ENCODE data around the gene SLC35G3. TPM values are rescaled to one million over a fixed set of nuclear protein-coding genes. Genes with fewer than 3 reads are reported as not detected.

Gene SLC35G3
- total and polyA plus RNA-seq, 4 donors = 0.04 TPM; not detected in 3

- Histone ChIP-seq H3K9ac (ENCODE audit: insufficient read depth in 1 of 2, low read length in 2 of 2) (no peak overlapping the region), H3K4me3 (no peak overlapping the region), H3K9me3 (ENCODE audit: control insufficient read depth in 4 of 4, insufficient read depth in 3 of 4, low read length in 3 of 4) (peaks cover 0 to 5% (median 0%) of the 10 kb centered on the region in 4 donors), H3K27ac (ENCODE audit: low read depth in 1 of 2, low read length in 1 of 2) (no peak overlapping the region), H3K27me3 (ENCODE audit: control insufficient read depth in 3 of 3, insufficient read depth in 3 of 3, low read length in 2 of 3) (peaks cover 0 to 13% (median 3%) of the 10 kb centered on the region in 3 donors), H3K36me3 (ENCODE audit: control insufficient read depth in 4 of 4, insufficient read depth in 4 of 4, low read length in 4 of 4) (no peaks in the 10 kb centered on the region), H3K4me1 (ENCODE audit: control insufficient read depth in 5 of 5, insufficient read depth in 5 of 5, low read length in 5 of 5) (peaks cover 0 to 2% (median 0%) of the 10 kb centered on the region in 5 donors)
- ATAC-seq (ENCODE audit: insufficient read depth, low FRiP score) = no peak
- TF ChIP-seq CTCF (IDR thresholded peaks at IDR 0.05; ENCODE audit: control extremely low read depth, extremely low read depth) = no peak
- DNase-seq = no peak
- WGBS, 2 donors = 42 to 55% methylated on average over 1 of the region's 1 CpG
These were observed 30.2 kb upstream of the SLC35G3 start for GRCh38 chr17:35224436-35224835.

GRCh38 chr17:35222452-35222851, 28.3 kb upstream of the SLC35G3 start:
- Histone ChIP-seq H3K4me1 (ENCODE audit: control insufficient read depth in 5 of 5, insufficient read depth in 5 of 5, low read length in 5 of 5) (peaks cover 0 to 2% (median 0%) of the 10 kb centered on the region in 5 donors), H3K27me3 (ENCODE audit: control insufficient read depth in 3 of 3, insufficient read depth in 3 of 3, low read length in 2 of 3) (peaks cover 0 to 10% (median 3%) of the 10 kb centered on the region in 3 donors), H3K36me3 (ENCODE audit: control insufficient read depth in 4 of 4, insufficient read depth in 4 of 4, low read length in 4 of 4) (no peaks in the 10 kb centered on the region), H3K27ac (ENCODE audit: low read depth in 1 of 2, low read length in 1 of 2) (no peak overlapping the region), H3K9me3 (ENCODE audit: control insufficient read depth in 4 of 4, insufficient read depth in 3 of 4, low read length in 3 of 4) (peaks cover 0 to 5% (median 0%) of the 10 kb centered on the region in 4 donors), H3K9ac (ENCODE audit: insufficient read depth in 1 of 2, low read length in 2 of 2) (no peak overlapping the region), H3K4me3 (no peak overlapping the region)
- DNase-seq (no peak), ATAC-seq (ENCODE audit: insufficient read depth, low FRiP score) (no peak)
- no peak for TF ChIP-seq CTCF (IDR thresholded peaks at IDR 0.05; ENCODE audit: control extremely low read depth, extremely low read depth)
- 98% methylated on average over 2 of the region's 2 CpGs for WGBS, 2 donors

GRCh38 chr17:35218915-35219314, 24.7 kb upstream of the SLC35G3 start:
- H3K9ac ChIP-seq (ENCODE audit: insufficient read depth in 1 of 2, low read length in 2 of 2) = no peak overlapping the region
- H3K27ac ChIP-seq (ENCODE audit: low read depth in 1 of 2, low read length in 1 of 2) = peak overlapping the region in 1 of 2 donors; percentile 53
- H3K27me3 ChIP-seq (ENCODE audit: control insufficient read depth in 3 of 3, insufficient read depth in 3 of 3, low read length in 2 of 3) = peaks cover 0 to 14% (median 8%) of the 10 kb centered on the region in 3 donors
- H3K9me3 ChIP-seq (ENCODE audit: control insufficient read depth in 4 of 4, insufficient read depth in 3 of 4, low read length in 3 of 4) = peaks cover 0 to 5% (median 0%) of the 10 kb centered on the region in 4 donors
- no peak for ATAC-seq (ENCODE audit: insufficient read depth, low FRiP score)
- no peak overlapping the region for H3K4me3 ChIP-seq
- 43 to 44% methylated on average over 2 of the region's 2 CpGs for WGBS, 2 donors
- H3K36me3 ChIP-seq (ENCODE audit: control insufficient read depth in 4 of 4, insufficient read depth in 4 of 4, low read length in 4 of 4) = no peaks in the 10 kb centered on the region
- no peak for DNase-seq
- no peak for TF ChIP-seq CTCF (IDR thresholded peaks at IDR 0.05; ENCODE audit: control extremely low read depth, extremely low read depth)
- H3K4me1 ChIP-seq (ENCODE audit: control insufficient read depth in 5 of 5, insufficient read depth in 5 of 5, low read length in 5 of 5) = peaks cover 0 to 2% (median 0%) of the 10 kb centered on the region in 5 donors

- Histone ChIP-seq H3K4me1 (ENCODE audit: control insufficient read depth in 5 of 5, insufficient read depth in 5 of 5, low read length in 5 of 5) (peaks cover 0 to 2% (median 0%) of the 10 kb centered on the region in 5 donors), H3K27ac (ENCODE audit: low read depth in 1 of 2, low read length in 1 of 2) (no peak overlapping the region), H3K36me3 (ENCODE audit: control insufficient read depth in 4 of 4, insufficient read depth in 4 of 4, low read length in 4 of 4) (no peaks in the 10 kb centered on the region), H3K9ac (ENCODE audit: insufficient read depth in 1 of 2, low read length in 2 of 2) (no peak overlapping the region), H3K4me3 (no peak overlapping the region), H3K9me3 (ENCODE audit: control insufficient read depth in 4 of 4, insufficient read depth in 3 of 4, low read length in 3 of 4) (no peaks in the 10 kb centered on the region), H3K27me3 (ENCODE audit: control insufficient read depth in 3 of 3, insufficient read depth in 3 of 3, low read length in 2 of 3) (peaks cover 0 to 14% (median 8%) of the 10 kb centered on the region in 3 donors)
- TF ChIP-seq CTCF (IDR thresholded peaks at IDR 0.05; ENCODE audit: control extremely low read depth, extremely low read depth) = no peak
- 76 to 88% methylated on average over 5 of the region's 5 CpGs for WGBS, 2 donors
- ATAC-seq (ENCODE audit: insufficient read depth, low FRiP score) = no peak
- no peak for DNase-seq
These were observed 22.9 kb upstream of the SLC35G3 start for GRCh38 chr17:35217107-35217506.
